HK-2 (cell line): ENCODE results near the gene BCAS3.
"Not testable (repeated sequence)": the region's sequence is repeated elsewhere in the genome, so short reads cannot be mapped to it uniquely, and the experiment has no call there.

ENCODE experiments used
- DNase-seq: peaks from one replicate; pipeline ENCODE4 v3.0.0-alpha.2; 2018; ENCODE audit not compliant: unreplicated experiment

The BCAS3 gene

GRCh38 chr17:61225178-61225882 lies 547.7 kb downstream of the BCAS3 start:
- DNase-seq, result no peak

DNA sequence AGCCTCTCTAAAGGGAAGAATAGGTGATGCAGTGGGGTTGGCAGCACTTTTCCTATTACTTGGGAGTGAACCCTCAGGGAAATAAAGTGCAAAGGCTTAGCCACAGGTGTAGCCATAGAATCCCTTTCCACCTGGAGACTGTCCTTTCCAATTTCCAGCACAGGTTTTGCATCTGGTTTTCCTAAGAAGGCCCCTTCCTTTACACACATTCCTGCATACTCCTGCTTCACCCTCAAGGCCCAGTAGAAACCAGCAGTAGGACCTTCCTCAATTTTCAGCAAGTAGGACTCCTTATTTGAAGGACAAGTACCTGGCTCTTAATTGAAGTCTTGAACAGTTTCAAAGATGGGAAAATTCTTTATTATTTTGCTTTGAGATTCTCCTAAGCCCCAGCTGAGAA lies 550.2 kb downstream of the BCAS3 start:
- no peak for DNase-seq

- DNase-seq, result no peak
These were observed 552.8 kb downstream of the BCAS3 start for GRCh38 chr17:61230461-61230860.

- no peak for DNase-seq
These were observed 553.5 kb downstream of the BCAS3 start for GRCh38 chr17:61230972-61231820.

DNA sequence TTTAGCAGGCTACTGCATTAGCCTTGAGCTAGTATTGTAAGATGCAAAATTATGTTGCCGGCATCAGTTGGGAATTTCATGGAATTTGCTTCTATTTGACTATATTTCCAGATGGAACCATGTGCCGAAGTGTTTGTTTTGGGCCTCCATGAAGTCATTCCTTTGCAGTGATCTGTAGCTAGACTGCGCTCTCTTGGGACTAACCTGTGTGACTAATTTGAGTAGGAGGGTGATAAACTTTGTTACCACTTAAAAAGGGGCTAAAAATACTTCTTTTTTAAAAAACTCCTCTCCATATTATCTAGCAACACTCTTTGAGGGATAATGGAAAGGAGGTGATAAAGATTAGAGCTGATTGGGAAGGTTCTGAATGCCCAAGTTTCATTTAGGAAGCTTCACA lies 555.2 kb downstream of the BCAS3 start:
- no peak for DNase-seq

- no peak for DNase-seq
These were observed 556.5 kb downstream of the BCAS3 start for GRCh38 chr17:61233991-61234750.

- no peak for DNase-seq
These were observed 557.6 kb downstream of the BCAS3 start for GRCh38 chr17:61235001-61235826.

- no peak for DNase-seq
These were observed 558.2 kb downstream of the BCAS3 start for GRCh38 chr17:61235827-61236197.

GRCh38 chr17:61237275-61237674 lies 559.6 kb downstream of the BCAS3 start:
- no peak for DNase-seq

- DNase-seq, result no peak
These were observed 560.8 kb downstream of the BCAS3 start for GRCh38 chr17:61238455-61238933.

DNA sequence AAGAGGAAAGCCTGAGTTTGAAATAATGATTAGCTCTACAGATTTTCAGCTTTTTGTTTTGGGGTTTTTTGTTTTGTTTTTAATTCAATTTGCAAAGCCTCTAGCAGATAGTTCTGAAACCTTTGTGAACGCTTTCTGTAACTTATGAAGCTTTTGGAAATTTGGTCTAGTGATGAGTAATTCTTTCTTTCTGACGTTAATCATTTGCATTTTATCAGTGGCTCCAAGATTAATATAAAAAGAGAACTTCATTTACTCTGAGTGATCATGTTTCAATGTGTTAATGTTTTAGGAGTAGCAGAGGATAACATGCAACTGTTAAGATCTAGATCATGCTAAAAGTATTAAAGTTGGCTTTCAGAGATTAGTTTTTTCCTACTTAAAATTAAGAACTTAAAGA lies 561.7 kb downstream of the BCAS3 start:
- no peak for DNase-seq

DNA sequence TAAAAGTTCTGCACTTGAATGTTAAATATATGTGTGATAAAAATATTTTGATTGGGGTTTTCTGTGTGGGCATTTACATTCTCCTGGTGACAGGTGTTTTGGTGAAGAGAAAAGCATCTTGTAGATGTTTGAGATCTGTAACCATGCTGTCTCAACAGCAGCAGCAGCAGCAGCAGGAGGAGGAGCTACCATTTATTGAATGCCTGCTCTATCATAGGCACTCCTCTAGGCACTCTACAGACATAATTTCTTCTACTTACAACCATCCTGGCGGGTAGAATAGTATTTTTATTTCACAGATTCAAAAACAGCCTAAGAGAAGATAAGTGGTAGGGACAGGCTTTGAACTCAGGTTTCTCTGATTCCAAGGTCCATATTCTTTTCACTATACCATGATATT lies 562.3 kb downstream of the BCAS3 start:
- DNase-seq, result no peak

- no peak for DNase-seq
These were observed 563.3 kb downstream of the BCAS3 start for GRCh38 chr17:61240851-61241468.

DNA sequence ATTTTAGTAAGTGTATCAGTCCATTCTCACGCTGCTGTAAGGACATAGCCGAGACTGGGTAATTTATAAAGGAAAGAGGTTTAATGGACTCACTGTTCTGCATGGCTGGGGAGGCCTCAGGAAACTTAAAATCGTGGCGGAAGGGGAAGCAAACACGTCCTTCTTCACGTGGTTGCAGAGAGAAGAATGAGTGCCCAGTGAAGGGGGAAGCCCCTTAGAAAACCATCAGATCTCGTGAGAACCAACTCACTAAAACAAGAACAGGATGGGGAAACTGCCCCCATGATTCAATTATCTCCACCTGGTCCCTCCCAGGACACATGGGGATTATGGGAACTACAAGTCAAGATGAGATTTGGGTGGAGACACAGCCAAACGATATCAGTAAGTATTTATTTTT lies 567.3 kb downstream of the BCAS3 start:
- DNase-seq, result not testable (repeated sequence)

DNA sequence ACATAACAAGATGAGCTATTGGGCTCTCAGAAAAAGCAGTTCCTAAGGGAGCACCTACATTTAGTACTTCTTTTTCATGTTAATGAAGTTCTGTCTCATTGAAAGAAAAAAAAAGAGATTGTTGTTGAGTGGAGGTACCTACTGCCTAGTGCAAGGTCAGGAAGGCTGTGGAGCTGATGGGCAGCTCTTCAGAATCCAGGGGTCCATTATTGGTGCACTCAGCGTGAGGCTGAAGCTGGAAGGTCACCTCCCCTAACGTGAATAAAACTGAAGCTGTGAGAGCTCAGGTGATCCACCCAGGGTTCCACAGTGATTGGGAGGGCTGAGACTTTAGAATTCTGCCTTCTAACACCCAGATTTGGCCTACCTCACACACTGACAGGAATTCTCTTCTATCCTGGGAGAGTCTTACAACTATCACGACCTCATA lies 568.1 kb downstream of the BCAS3 start:
- DNase-seq, result no peak

DNA sequence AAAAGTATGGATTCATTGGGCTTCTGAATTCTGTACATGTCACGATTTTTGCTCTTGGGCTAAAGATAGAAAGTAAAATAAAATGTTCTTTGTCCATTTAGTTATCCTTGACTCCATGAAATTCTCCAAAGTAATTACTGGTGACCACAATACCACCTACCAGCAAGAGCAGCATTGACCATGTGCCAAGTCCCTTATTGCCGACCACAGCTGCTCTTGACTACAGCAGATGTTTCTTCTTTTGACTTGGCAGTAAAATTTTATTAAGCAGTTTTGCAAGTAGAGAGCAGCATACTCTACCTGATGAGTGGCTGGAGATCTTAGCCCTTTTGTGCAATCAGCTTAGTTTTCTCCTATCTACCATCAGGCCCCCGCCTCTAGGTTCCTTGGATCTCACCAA lies 569.8 kb downstream of the BCAS3 start:
- DNase-seq, result no peak

DNA sequence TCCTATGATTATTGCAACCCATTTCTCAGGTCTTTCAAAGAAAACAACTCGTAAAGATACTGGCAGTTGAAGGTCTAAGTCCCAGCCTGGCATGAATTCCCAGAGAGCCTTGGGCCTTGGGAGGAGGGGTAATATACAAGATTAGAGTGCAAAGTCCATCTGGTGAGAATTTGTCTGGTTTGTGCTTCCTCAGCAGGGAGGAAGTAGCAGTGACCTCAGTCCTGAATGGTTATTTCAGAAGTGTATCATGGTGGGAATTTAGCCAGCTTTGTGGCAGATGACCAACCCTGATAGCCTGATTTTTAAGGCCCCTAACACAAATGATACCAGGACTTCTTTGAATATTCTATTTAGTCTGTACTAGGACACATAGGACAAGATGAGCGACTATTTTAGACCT lies 570.7 kb downstream of the BCAS3 start:
- DNase-seq, result no peak

DNA sequence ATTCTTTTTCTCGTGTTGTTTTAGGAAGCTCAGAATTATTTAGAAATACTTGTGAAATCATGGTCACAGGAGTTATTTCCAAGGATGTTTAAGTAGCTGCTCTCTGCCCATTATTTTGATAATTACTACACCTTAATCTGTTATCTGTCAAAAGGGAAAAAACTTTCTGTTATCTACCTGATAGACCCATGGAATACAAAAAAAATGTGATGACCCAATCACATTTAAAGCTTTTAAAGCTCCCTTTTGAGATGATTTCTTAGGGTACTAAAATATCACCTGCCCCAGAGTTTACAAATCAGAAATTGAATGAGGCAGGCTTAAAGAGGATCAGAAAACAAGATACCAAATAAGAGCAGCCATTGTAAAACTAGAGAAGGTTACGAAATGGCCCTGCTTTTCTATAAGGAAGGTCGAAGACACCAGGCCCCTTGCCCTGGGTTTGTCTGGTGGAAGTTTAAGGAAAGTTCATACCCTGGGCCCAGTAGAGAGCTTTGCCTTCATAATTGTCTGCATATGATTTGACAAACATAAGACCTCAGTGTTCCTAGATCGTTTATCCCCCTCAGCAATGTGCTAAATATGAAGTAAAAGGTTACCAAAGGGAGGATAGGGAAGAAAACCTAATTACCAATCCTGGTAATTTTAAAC lies 572.1 kb downstream of the BCAS3 start:
- DNase-seq, result no peak

- DNase-seq, result no peak
These were observed 572.8 kb downstream of the BCAS3 start for GRCh38 chr17:61250335-61250890.
